Stomach smooth muscle (tissue), 2 donors: Measurements from ENCODE around the gene ZNF554.
"Not testable (repeated sequence)": the region's sequence is repeated elsewhere in the genome, so short reads cannot be mapped to it uniquely, and the experiment has no call there.

Source experiments
- H3K27ac ChIP-seq: one replicate; pipeline ENCODE4 v1.7.0; 2013; ENCODE audit warnings: mild to moderate bottlenecking, low read length, inconsistent platforms
- H3K27me3 ChIP-seq, 2 donors: one replicate each; pipeline ENCODE4 v1.7.0; 2013; ENCODE audit warnings: low read length in 2 of 2; ENCODE audit not compliant: insufficient read depth in 2 of 2, control insufficient read depth in 1 of 2
- H3K36me3 ChIP-seq, 2 donors: one replicate each; pipeline ENCODE4 v1.7.0; 2013; ENCODE audit warnings: low read length in 2 of 2; ENCODE audit not compliant: control insufficient read depth in 2 of 2, insufficient read depth in 2 of 2
- H3K4me1 ChIP-seq: one replicate; pipeline ENCODE4 v1.7.0; 2013; ENCODE audit warnings: low read length; ENCODE audit not compliant: control insufficient read depth, insufficient read depth
- H3K4me3 ChIP-seq, 2 donors: one replicate each; pipeline ENCODE4 v1.7.0; 2013; ENCODE audit warnings: low read length in 2 of 2
- H3K9ac ChIP-seq, 2 donors: one replicate each; pipeline ENCODE4 v1.7.0; 2013; ENCODE audit warnings: low read length in 2 of 2, mild to moderate bottlenecking in 1 of 2
- H3K9me3 ChIP-seq, 2 donors: one replicate each; pipeline ENCODE4 v1.7.0; 2013; ENCODE audit warnings: low read length in 2 of 2; ENCODE audit not compliant: control insufficient read depth in 2 of 2
- donor health status: healthy.
- donor health status: Pancreatic carcinoma.

Gene ZNF554

GRCh38 chr19:2816641-2817040, 3.0 kb upstream of the ZNF554 start:
- Histone ChIP-seq H3K4me3 (no peak overlapping the region), H3K36me3 (peaks cover 2 to 5% of the 10 kb centered on the region in 2 donors), H3K4me1 (peaks cover 9% of the 10 kb centered on the region), H3K9me3 (no peaks in the 10 kb centered on the region), H3K27ac (no peak overlapping the region), H3K27me3 (no peaks in the 10 kb centered on the region), H3K9ac (no peak overlapping the region)

DNA sequence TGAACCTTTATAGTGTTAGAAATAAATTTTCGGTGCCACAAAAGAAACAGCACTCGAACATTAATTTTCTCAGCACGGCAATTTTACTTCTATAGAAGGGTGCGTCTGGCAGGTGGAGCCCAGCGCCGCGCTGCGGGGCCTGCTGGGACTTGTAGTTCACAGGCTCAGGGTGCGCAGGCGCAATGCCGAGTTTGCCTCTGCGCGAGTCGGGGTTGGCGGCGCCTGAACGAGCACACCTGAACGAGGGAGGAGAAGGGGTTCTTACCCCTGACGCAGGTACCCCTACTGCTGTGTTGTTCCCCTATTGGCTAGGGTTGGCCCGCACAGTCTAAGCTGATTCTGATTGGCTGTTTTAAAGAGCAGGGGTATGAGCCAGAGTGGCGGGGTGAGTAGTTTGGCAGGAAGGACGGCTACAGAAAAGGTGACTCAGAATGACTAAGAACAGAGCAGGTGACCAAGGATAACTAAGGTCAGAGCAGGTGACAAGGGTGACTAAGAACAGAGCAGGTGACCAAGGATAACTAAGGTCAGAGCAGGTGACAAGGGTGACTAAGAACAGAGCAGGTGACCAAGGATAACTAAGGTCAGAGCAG, 2.3 kb upstream of the ZNF554 start:
- H3K27ac ChIP-seq, H3K27me3 ChIP-seq, H3K4me1 ChIP-seq, H3K36me3 ChIP-seq, H3K9me3 ChIP-seq, H3K4me3 ChIP-seq, H3K9ac ChIP-seq: not testable (repeated sequence)

DNA sequence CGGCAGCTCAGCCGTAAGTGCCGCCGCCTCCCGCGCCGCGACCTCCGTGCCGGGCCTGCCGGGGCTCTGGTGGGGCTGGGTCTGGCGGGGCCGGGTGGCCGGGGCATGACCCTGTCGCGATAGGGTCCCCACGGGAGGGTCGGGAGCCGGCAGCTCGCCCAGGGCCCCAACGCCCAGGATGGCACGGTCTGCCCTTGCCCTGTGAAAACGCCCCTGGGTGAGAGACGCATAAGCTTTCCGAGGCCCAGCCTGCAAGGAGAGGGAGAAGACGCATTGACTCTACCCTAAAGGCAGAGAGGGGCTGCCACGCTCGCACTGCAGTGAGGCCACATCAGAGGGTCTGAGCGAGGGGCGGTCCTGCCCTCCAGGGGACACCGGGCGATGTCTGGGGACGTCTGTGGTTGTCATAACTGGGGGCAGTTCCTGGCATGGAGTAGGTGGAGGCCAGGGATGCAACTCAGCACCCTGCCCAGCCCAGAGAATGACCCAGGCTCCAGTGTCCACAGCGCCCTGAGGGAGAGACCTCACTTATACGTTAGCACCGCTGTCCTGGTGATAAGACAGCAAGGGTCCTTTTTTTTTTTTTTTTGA, 539 bp downstream of the ZNF554 start:
- Histone ChIP-seq H3K27ac (no peak overlapping the region), H3K4me1 (peaks cover 9% of the 10 kb centered on the region), H3K9me3 (no peaks in the 10 kb centered on the region), H3K4me3 (peak overlapping the region; percentile 77 to 88), H3K36me3 (peaks cover 6 to 7% of the 10 kb centered on the region in 2 donors), H3K9ac (peak overlapping the region; percentile 59 to 74), H3K27me3 (no peaks in the 10 kb centered on the region)

GRCh38 chr19:2822846-2823245, 3.2 kb downstream of the ZNF554 start:
- H3K36me3 ChIP-seq = peaks cover 12 to 15% of the 10 kb centered on the region in 2 donors
- H3K9ac ChIP-seq = no peak overlapping the region
- no peak overlapping the region for H3K27ac ChIP-seq
- H3K9me3 ChIP-seq = peaks cover 0 to 4% of the 10 kb centered on the region in 2 donors
- H3K27me3 ChIP-seq = no peaks in the 10 kb centered on the region
- H3K4me3 ChIP-seq = no peak overlapping the region
- H3K4me1 ChIP-seq = peaks cover 9% of the 10 kb centered on the region

- Histone ChIP-seq H3K4me3 (no peak overlapping the region), H3K9me3 (peaks cover 0 to 8% of the 10 kb centered on the region in 2 donors), H3K36me3 (peaks cover 19% of the 10 kb centered on the region in 2 donors), H3K27me3 (no peaks in the 10 kb centered on the region), H3K9ac (no peak overlapping the region), H3K4me1 (peaks cover 9% of the 10 kb centered on the region), H3K27ac (no peak overlapping the region)
These were observed 4.0 kb downstream of the ZNF554 start for GRCh38 chr19:2823646-2824045.

DNA sequence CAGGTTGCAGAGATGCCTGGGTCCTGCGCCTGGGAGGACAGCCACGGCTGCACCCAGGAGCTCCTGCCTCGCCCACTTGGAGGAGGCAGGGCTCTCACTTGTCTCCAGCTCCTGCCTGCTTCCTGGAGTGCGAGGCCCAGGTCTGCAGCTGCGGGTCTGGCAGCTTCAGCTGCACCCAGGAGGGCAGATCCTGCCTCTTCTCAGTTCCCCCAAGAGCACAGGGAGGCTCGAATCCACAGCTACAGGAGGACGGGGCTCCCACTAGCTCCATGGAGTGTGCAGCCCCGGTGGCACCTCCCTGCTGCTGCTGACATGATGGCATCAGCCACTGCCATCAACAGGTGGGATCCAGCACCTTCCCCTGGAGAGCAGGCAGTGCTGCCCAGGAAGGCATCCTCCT, 4.5 kb downstream of the ZNF554 start:
- Histone ChIP-seq H3K27me3 (no peaks in the 10 kb centered on the region), H3K27ac (no peak overlapping the region), H3K4me1 (peaks cover 9% of the 10 kb centered on the region), H3K4me3 (no peak overlapping the region), H3K36me3 (peaks cover 19 to 20% of the 10 kb centered on the region in 2 donors), H3K9ac (no peak overlapping the region), H3K9me3 (peaks cover 0 to 10% of the 10 kb centered on the region in 2 donors)

DNA sequence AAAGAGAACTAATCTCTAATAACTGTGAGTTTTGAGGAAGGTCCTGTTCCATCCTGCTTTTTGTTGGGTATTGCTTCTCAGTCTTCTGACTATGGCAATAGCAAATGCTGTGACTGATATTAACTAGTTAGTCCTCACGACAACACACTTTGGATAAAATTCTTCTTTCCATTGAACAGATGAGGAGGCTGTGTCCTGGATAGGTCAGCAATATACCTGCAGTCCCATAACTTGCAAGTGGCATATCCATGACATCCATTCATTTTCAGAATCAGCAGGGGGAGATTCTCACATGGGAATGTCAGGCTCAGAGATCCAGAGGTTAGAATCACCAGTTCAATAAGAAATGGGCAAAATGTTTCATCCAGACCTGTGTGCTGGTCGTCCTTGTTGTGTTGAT, 7.4 kb downstream of the ZNF554 start:
- Histone ChIP-seq H3K27me3 (no peaks in the 10 kb centered on the region), H3K9me3 (peaks cover 3 to 13% of the 10 kb centered on the region in 2 donors), H3K9ac (no peak overlapping the region), H3K27ac (no peak overlapping the region), H3K36me3 (peaks cover 19 to 20% of the 10 kb centered on the region in 2 donors), H3K4me1 (no peaks in the 10 kb centered on the region), H3K4me3 (no peak overlapping the region)

- no peak overlapping the region for H3K27ac ChIP-seq
- H3K9ac ChIP-seq = no peak overlapping the region
- no peaks in the 10 kb centered on the region for H3K27me3 ChIP-seq
- H3K36me3 ChIP-seq = peaks cover 24 to 27% of the 10 kb centered on the region in 2 donors
- H3K4me1 ChIP-seq = no peaks in the 10 kb centered on the region
- H3K4me3 ChIP-seq = no peak overlapping the region
- H3K9me3 ChIP-seq = peaks cover 8 to 22% of the 10 kb centered on the region in 2 donors
These were observed 8.3 kb downstream of the ZNF554 start for GRCh38 chr19:2827840-2828489.

GRCh38 chr19:2834294-2834871, 14.7 kb downstream of the ZNF554 start:
- H3K4me3 ChIP-seq = peak overlapping the region in 1 of 2 donors; percentile 27
- H3K27me3 ChIP-seq = no peaks in the 10 kb centered on the region
- peaks cover 30 to 46% of the 10 kb centered on the region in 2 donors for H3K9me3 ChIP-seq
- H3K4me1 ChIP-seq = no peaks in the 10 kb centered on the region
- no peak overlapping the region for H3K9ac ChIP-seq
- H3K27ac ChIP-seq = no peak overlapping the region
- H3K36me3 ChIP-seq = peaks cover 28 to 29% of the 10 kb centered on the region in 2 donors

- Histone ChIP-seq H3K36me3 (peaks cover 25 to 26% of the 10 kb centered on the region in 2 donors), H3K27ac (no peak overlapping the region), H3K4me1 (peaks cover 8% of the 10 kb centered on the region), H3K27me3 (no peaks in the 10 kb centered on the region), H3K9me3 (peaks cover 25 to 39% of the 10 kb centered on the region in 2 donors), H3K4me3 (no peak overlapping the region), H3K9ac (no peak overlapping the region)
These were observed 17.8 kb downstream of the ZNF554 start for GRCh38 chr19:2837430-2837829.
